ENCODE data around the gene PLAC9. TPM values are rescaled to one million over a fixed set of nuclear protein-coding genes. Genes with fewer than 3 reads are reported as not detected.

The PLAC9 gene
- total and polyA plus RNA-seq, 5 donors from 2014 or later, result 0.33 to 1.1 TPM; not detected in 3

DNA sequence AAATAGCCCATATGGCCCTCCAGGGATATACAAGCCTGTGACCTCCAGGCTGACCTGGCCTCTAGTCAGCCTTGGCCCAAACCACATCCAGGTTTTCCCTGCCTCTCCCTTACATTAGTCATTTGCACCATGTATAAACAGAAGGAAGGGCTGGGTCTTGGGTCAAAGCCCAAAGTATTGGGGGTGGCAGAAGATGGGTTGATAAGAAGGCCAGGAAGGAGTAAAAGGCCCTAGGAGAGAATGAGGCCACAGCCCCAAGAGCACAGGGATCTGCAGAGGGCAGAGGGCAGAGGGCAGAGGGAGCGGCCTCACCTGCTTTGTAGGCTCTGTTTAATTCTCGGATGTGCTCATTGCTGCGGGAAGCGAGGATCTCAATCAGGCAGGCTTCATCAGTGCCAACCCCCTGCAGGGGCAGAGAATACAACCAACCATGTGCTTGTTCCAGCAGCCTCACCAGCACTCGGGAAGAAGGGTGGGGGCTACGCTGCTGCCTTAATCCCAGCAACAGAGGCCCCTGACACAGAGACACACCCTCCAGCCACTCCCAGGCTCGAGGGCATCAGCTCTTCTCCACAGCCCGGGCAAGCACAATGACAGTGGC lies 31.3 kb downstream of the PLAC9 start:
- no peak for ATAC-seq (ENCODE audit: low read depth in 2 of 2)
- no peak overlapping the region for H3K4me3 ChIP-seq (ENCODE audit: low read depth, low read length)
- peak overlapping the region in 1 of 3 donors; percentile 25 for H3K27ac Mint-ChIP-seq
- H3K9me3 Mint-ChIP-seq, result no peaks in the 10 kb centered on the region
- no peaks in the 10 kb centered on the region for H3K9me3 ChIP-seq (ENCODE audit: control insufficient read depth in 2 of 2, low read length in 2 of 2)
- no peaks in the 10 kb centered on the region for H3K27me3 ChIP-seq (ENCODE audit: control insufficient read depth, insufficient read depth, low read length)
- H3K27ac ChIP-seq (ENCODE audit: insufficient read depth, low read length, poor library complexity, severe bottlenecking), result no peak overlapping the region
- H3K4me3 Mint-ChIP-seq, result no peak overlapping the region
- no peaks in the 10 kb centered on the region for H3K27me3 Mint-ChIP-seq
- DNase-seq, result no peak
- peaks cover 0 to 11% (median 7%) of the 10 kb centered on the region in 4 donors for H3K4me1 Mint-ChIP-seq
- H3K4me1 ChIP-seq (ENCODE audit: control insufficient read depth, insufficient read depth, low read length, poor library complexity, severe bottlenecking), result no peaks in the 10 kb centered on the region
- H3K36me3 ChIP-seq (ENCODE audit: control insufficient read depth, insufficient read depth, low read length), result peaks cover 94% of the 10 kb centered on the region
- H3K36me3 Mint-ChIP-seq, result peaks cover 54% of the 10 kb centered on the region

GRCh38 chr10:80164596-80164995 lies 32.1 kb downstream of the PLAC9 start:
- Mint-ChIP-seq H3K9me3 (no peaks in the 10 kb centered on the region), H3K36me3 (peaks cover 46% of the 10 kb centered on the region), H3K27ac (no peak overlapping the region), H3K4me1 (peaks cover 0 to 14% (median 7%) of the 10 kb centered on the region in 4 donors), H3K27me3 (no peaks in the 10 kb centered on the region), H3K4me3 (no peak overlapping the region)
- Histone ChIP-seq H3K27ac (ENCODE audit: insufficient read depth, low read length, poor library complexity, severe bottlenecking) (no peak overlapping the region), H3K9me3 (ENCODE audit: control insufficient read depth in 2 of 2, low read length in 2 of 2) (no peaks in the 10 kb centered on the region), H3K36me3 (ENCODE audit: control insufficient read depth, insufficient read depth, low read length) (peaks cover 92% of the 10 kb centered on the region), H3K4me1 (ENCODE audit: control insufficient read depth, insufficient read depth, low read length, poor library complexity, severe bottlenecking) (no peaks in the 10 kb centered on the region), H3K27me3 (ENCODE audit: control insufficient read depth, insufficient read depth, low read length) (no peaks in the 10 kb centered on the region), H3K4me3 (ENCODE audit: low read depth, low read length) (no peak overlapping the region)
- DNase-seq, result no peak
- no peak for ATAC-seq (ENCODE audit: low read depth in 2 of 2)

GRCh38 chr10:80165173-80165572 lies 32.6 kb downstream of the PLAC9 start:
- no peaks in the 10 kb centered on the region for H3K9me3 Mint-ChIP-seq
- H3K4me3 ChIP-seq (ENCODE audit: low read depth, low read length), result no peak overlapping the region
- H3K4me1 ChIP-seq (ENCODE audit: control insufficient read depth, insufficient read depth, low read length, poor library complexity, severe bottlenecking), result no peaks in the 10 kb centered on the region
- no peaks in the 10 kb centered on the region for H3K9me3 ChIP-seq (ENCODE audit: control insufficient read depth in 2 of 2, low read length in 2 of 2)
- H3K27me3 ChIP-seq (ENCODE audit: control insufficient read depth, insufficient read depth, low read length), result no peaks in the 10 kb centered on the region
- H3K36me3 ChIP-seq (ENCODE audit: control insufficient read depth, insufficient read depth, low read length), result peaks cover 91% of the 10 kb centered on the region
- DNase-seq (no peak), ATAC-seq (ENCODE audit: low read depth in 2 of 2) (no peak)
- H3K27ac ChIP-seq (ENCODE audit: insufficient read depth, low read length, poor library complexity, severe bottlenecking), result no peak overlapping the region
- no peaks in the 10 kb centered on the region for H3K27me3 Mint-ChIP-seq
- peaks cover 49% of the 10 kb centered on the region for H3K36me3 Mint-ChIP-seq
- peak overlapping the region in 1 of 3 donors; percentile 60 for H3K27ac Mint-ChIP-seq
- no peak overlapping the region for H3K4me3 Mint-ChIP-seq
- H3K4me1 Mint-ChIP-seq, result peaks cover 0 to 17% (median 13%) of the 10 kb centered on the region in 4 donors

DNA sequence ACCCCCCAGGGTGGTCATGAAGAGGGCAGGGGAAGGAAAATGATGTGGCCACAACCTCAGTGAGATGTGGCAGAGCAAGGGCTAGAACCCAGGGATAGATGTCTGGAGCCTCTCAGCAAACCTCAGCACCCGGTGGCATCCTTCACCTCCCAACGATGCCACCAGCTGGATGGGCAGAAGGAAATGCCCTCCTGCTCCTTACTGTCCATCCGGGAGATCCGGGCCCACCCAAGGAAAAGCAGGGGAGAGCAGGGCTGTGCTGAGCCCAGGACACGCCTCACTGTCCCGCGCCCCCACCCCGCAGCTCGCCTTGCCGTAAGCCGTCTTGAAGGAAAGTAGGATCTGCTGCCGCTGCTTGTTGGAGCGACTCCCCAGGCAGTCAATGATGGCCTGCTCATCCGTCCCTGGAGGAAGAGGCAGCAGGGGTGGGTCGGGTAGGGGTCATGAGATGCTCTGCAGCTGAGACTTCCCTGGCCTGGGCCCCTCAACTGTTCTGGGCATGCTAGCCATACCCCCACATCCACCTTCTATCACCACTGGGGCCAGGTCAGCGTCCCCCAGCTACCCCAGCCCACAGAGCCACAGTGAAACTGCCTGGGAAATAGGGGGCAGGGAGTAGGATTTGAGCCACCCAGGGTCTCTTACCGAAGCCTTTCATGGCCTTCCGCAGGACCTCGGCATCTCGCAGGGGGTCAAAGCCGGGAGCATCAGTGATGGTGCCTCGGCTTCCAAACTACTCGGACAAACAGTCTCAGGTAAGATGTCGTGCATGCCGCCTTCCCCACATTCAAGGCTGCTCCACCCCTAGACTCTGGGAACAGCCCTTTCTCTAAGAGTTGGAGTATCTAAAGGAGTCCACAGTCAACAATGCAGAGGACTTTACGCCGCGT lies 34.3 kb downstream of the PLAC9 start:
- H3K4me1 ChIP-seq (ENCODE audit: control insufficient read depth, insufficient read depth, low read length, poor library complexity, severe bottlenecking), result peaks cover 5% of the 10 kb centered on the region
- Mint-ChIP-seq H3K4me1 (peaks cover 0 to 20% (median 15%) of the 10 kb centered on the region in 4 donors), H3K27ac (peak overlapping the region in 1 of 3 donors; percentile 31), H3K27me3 (no peaks in the 10 kb centered on the region), H3K36me3 (peaks cover 41% of the 10 kb centered on the region), H3K9me3 (no peaks in the 10 kb centered on the region), H3K4me3 (no peak overlapping the region)
- DNase-seq (no peak), ATAC-seq (ENCODE audit: low read depth in 2 of 2) (no peak)
- H3K4me3 ChIP-seq (ENCODE audit: low read depth, low read length), result no peak overlapping the region
- H3K27ac ChIP-seq (ENCODE audit: insufficient read depth, low read length, poor library complexity, severe bottlenecking), result no peak overlapping the region
- H3K36me3 ChIP-seq (ENCODE audit: control insufficient read depth, insufficient read depth, low read length), result peaks cover 91% of the 10 kb centered on the region
- no peaks in the 10 kb centered on the region for H3K9me3 ChIP-seq (ENCODE audit: control insufficient read depth in 2 of 2, low read length in 2 of 2)
- H3K27me3 ChIP-seq (ENCODE audit: control insufficient read depth, insufficient read depth, low read length), result no peaks in the 10 kb centered on the region

DNA sequence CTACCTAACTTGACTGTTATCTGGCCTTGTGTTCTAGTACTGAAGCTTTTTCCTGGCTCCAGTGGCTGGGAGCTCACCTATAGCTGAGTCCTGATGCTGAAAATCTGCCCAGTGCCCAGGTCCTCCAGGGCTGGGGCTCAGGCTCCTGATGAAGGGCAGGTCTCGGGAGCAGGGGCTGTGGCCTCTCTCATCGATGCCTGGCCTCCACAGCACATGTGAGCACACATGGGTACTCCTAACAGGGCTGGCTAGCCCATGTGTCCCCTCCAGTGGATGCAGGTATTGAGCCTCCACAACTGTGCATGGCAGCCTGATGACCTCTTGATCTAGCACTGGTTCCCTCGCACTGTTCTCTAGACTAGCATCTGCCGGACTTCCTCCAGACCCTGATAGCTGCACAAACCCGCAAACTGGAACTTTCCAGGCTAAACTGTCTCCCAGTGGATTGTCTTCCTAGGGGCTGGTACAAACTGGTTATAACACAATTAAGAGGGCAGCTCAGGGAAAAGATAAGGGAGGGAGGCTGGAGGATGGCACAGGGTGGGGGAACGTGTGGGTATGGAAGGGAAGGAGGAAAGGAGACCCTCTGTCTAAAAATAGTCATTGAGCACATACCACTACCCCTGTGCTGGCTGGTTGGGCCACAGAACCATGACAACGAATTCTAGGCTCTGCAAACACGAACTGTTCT lies 35.1 kb downstream of the PLAC9 start:
- Mint-ChIP-seq H3K36me3 (peaks cover 36% of the 10 kb centered on the region), H3K27ac (peak overlapping the region in 1 of 3 donors; percentile 31), H3K9me3 (no peaks in the 10 kb centered on the region), H3K27me3 (no peaks in the 10 kb centered on the region), H3K4me3 (no peak overlapping the region), H3K4me1 (peaks cover 0 to 20% (median 18%) of the 10 kb centered on the region in 4 donors)
- no peak overlapping the region for H3K4me3 ChIP-seq (ENCODE audit: low read depth, low read length)
- ATAC-seq (ENCODE audit: low read depth in 2 of 2) (no peak), DNase-seq (no peak)
- H3K9me3 ChIP-seq (ENCODE audit: control insufficient read depth in 2 of 2, low read length in 2 of 2), result no peaks in the 10 kb centered on the region
- no peaks in the 10 kb centered on the region for H3K27me3 ChIP-seq (ENCODE audit: control insufficient read depth, insufficient read depth, low read length)
- no peak overlapping the region for H3K27ac ChIP-seq (ENCODE audit: insufficient read depth, low read length, poor library complexity, severe bottlenecking)
- H3K36me3 ChIP-seq (ENCODE audit: control insufficient read depth, insufficient read depth, low read length), result peaks cover 91% of the 10 kb centered on the region
- peaks cover 5% of the 10 kb centered on the region for H3K4me1 ChIP-seq (ENCODE audit: control insufficient read depth, insufficient read depth, low read length, poor library complexity, severe bottlenecking)

DNA sequence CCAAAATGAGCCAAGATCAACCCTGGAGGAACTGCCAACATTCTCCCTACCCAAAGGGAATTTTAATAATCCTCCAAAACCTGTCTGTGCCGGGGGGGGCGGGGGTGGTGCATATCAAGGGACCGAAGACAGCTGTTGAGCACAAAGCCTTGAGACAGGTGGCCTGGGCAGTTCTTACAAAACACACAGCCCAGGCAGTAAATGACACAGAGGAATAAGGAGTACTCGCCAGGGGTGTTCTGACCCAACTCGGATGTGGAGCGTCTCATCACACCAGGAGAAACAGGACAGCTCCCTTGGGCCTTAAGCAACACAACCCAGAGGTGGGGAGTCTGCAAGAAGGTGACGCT lies 35.6 kb downstream of the PLAC9 start:
- H3K27me3 Mint-ChIP-seq, result no peaks in the 10 kb centered on the region
- H3K4me1 Mint-ChIP-seq, result peaks cover 0 to 21% (median 18%) of the 10 kb centered on the region in 4 donors
- Histone ChIP-seq H3K4me1 (ENCODE audit: control insufficient read depth, insufficient read depth, low read length, poor library complexity, severe bottlenecking) (peaks cover 5% of the 10 kb centered on the region), H3K4me3 (ENCODE audit: low read depth, low read length) (no peak overlapping the region), H3K27me3 (ENCODE audit: control insufficient read depth, insufficient read depth, low read length) (no peaks in the 10 kb centered on the region), H3K9me3 (ENCODE audit: control insufficient read depth in 2 of 2, low read length in 2 of 2) (no peaks in the 10 kb centered on the region), H3K27ac (ENCODE audit: insufficient read depth, low read length, poor library complexity, severe bottlenecking) (no peak overlapping the region), H3K36me3 (ENCODE audit: control insufficient read depth, insufficient read depth, low read length) (peaks cover 91% of the 10 kb centered on the region)
- peaks cover 31% of the 10 kb centered on the region for H3K36me3 Mint-ChIP-seq
- H3K27ac Mint-ChIP-seq, result no peak overlapping the region
- no peaks in the 10 kb centered on the region for H3K9me3 Mint-ChIP-seq
- H3K4me3 Mint-ChIP-seq, result no peak overlapping the region
- no peak for DNase-seq
- ATAC-seq (ENCODE audit: low read depth in 2 of 2), result no peak

DNA sequence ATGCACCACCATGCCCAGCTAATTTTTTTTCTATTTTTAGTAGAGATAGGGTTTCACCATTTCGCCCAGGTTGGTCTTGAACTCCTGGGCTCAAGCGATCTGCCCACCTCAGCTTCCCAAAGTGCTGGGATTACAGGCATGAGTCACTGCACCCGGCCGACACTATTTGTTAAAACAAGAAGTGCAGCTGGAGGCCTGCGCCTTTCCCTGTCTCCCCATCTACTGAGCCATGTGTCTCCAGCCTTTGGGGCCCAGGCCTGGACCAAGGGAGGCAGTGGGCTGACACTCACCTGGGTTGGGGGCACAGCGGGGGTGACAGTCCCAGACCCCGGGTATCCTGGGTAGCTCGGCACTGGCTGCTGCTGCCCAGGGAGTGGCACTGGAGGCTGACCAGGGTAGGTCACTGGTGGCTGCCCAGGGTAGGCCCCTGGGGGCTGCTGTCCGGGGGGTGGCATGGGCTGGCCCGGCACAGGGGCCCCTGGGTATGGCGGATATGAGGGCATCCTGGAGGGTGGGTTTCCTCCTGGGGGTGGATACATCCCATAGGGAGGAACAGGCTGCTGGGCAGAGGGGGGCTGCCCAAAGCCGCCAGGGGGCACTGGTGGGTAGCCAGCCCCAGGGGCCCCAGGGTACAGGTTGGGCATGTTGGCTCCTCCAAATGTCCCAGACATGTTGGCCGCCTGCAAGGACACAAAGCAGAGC lies 36.3 kb downstream of the PLAC9 start:
- no peak overlapping the region for H3K27ac ChIP-seq (ENCODE audit: insufficient read depth, low read length, poor library complexity, severe bottlenecking)
- H3K27me3 ChIP-seq (ENCODE audit: control insufficient read depth, insufficient read depth, low read length), result no peaks in the 10 kb centered on the region
- Mint-ChIP-seq H3K27me3 (no peaks in the 10 kb centered on the region), H3K4me1 (peaks cover 0 to 21% (median 19%) of the 10 kb centered on the region in 4 donors), H3K4me3 (no peak overlapping the region), H3K9me3 (no peaks in the 10 kb centered on the region), H3K27ac (peak overlapping the region; percentile 56 to 76 (median 62)), H3K36me3 (peaks cover 25% of the 10 kb centered on the region)
- peaks cover 86% of the 10 kb centered on the region for H3K36me3 ChIP-seq (ENCODE audit: control insufficient read depth, insufficient read depth, low read length)
- peak in 1 of 2 donors; percentile 49 for ATAC-seq (ENCODE audit: low read depth in 2 of 2)
- no peak overlapping the region for H3K4me3 ChIP-seq (ENCODE audit: low read depth, low read length)
- no peaks in the 10 kb centered on the region for H3K9me3 ChIP-seq (ENCODE audit: control insufficient read depth in 2 of 2, low read length in 2 of 2)
- H3K4me1 ChIP-seq (ENCODE audit: control insufficient read depth, insufficient read depth, low read length, poor library complexity, severe bottlenecking), result peaks cover 5% of the 10 kb centered on the region
- DNase-seq, result no peak

Measured in CD4-positive, CD25-positive, alpha-beta regulatory T cell (primary cell).